ENCODE results near the gene SNRPD1.
"Not testable (repeated sequence)": the region's sequence is repeated elsewhere in the genome, so short reads cannot be mapped to it uniquely, and the experiment has no call there.

DNA sequence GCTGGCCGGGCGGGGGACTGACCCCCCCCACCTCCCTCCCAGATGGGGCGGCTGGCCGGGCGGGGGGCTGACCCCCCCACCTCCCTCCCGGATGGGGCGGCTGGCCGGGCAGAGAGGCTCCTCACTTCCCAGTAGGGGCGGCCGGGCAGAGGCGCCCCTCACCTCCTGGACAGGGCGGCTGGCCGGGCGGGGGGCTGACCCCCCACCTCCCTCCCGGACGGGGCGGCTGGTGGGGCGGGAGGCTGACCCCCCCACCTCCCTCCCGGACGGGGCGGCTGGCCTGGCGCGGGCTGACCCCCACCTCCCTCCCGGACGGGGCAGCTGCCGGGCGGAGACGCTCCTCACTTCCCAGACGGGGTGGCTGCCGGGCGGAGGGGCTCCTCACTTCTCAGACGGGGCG is 19.8 kb upstream of the SNRPD1 start:
- TF ChIP-seq POLR2AphosphoS5 (IDR thresholded peaks at IDR 0.05; ENCODE audit: low read depth); GABPA (IDR thresholded peaks at IDR 0.05; ENCODE audit: low read depth); SPI1 (IDR thresholded peaks at IDR 0.05; ENCODE audit: borderline replicate concordance, low read depth): not testable (repeated sequence)
- TF ChIP-seq, protein P1, sequence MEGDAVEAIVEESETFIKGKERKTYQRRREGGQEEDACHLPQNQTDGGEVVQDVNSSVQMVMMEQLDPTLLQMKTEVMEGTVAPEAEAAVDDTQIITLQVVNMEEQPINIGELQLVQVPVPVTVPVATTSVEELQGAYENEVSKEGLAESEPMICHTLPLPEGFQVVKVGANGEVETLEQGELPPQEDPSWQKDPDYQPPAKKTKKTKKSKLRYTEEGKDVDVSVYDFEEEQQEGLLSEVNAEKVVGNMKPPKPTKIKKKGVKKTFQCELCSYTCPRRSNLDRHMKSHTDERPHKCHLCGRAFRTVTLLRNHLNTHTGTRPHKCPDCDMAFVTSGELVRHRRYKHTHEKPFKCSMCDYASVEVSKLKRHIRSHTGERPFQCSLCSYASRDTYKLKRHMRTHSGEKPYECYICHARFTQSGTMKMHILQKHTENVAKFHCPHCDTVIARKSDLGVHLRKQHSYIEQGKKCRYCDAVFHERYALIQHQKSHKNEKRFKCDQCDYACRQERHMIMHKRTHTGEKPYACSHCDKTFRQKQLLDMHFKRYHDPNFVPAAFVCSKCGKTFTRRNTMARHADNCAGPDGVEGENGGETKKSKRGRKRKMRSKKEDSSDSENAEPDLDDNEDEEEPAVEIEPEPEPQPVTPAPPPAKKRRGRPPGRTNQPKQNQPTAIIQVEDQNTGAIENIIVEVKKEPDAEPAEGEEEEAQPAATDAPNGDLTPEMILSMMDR (IDR thresholded peaks at IDR 0.05; ENCODE audit: insufficient read depth, low read length): not testable (repeated sequence)
- TF ChIP-seq, protein P2, sequence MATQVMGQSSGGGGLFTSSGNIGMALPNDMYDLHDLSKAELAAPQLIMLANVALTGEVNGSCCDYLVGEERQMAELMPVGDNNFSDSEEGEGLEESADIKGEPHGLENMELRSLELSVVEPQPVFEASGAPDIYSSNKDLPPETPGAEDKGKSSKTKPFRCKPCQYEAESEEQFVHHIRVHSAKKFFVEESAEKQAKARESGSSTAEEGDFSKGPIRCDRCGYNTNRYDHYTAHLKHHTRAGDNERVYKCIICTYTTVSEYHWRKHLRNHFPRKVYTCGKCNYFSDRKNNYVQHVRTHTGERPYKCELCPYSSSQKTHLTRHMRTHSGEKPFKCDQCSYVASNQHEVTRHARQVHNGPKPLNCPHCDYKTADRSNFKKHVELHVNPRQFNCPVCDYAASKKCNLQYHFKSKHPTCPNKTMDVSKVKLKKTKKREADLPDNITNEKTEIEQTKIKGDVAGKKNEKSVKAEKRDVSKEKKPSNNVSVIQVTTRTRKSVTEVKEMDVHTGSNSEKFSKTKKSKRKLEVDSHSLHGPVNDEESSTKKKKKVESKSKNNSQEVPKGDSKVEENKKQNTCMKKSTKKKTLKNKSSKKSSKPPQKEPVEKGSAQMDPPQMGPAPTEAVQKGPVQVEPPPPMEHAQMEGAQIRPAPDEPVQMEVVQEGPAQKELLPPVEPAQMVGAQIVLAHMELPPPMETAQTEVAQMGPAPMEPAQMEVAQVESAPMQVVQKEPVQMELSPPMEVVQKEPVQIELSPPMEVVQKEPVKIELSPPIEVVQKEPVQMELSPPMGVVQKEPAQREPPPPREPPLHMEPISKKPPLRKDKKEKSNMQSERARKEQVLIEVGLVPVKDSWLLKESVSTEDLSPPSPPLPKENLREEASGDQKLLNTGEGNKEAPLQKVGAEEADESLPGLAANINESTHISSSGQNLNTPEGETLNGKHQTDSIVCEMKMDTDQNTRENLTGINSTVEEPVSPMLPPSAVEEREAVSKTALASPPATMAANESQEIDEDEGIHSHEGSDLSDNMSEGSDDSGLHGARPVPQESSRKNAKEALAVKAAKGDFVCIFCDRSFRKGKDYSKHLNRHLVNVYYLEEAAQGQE (IDR thresholded peaks at IDR 0.05; ENCODE audit: insufficient replicate concordance, low read depth): not testable (repeated sequence)
